HG03139 (cell line): ENCODE measurements around the gene C1QTNF2.

Experiments used
- ATAC-seq: cut with Tn5 transposase; IDR thresholded peaks from one replicate; pipeline ENCODE4 v1.9.1; 2021; ENCODE audit not compliant: unreplicated experiment

The C1QTNF2 gene

DNA sequence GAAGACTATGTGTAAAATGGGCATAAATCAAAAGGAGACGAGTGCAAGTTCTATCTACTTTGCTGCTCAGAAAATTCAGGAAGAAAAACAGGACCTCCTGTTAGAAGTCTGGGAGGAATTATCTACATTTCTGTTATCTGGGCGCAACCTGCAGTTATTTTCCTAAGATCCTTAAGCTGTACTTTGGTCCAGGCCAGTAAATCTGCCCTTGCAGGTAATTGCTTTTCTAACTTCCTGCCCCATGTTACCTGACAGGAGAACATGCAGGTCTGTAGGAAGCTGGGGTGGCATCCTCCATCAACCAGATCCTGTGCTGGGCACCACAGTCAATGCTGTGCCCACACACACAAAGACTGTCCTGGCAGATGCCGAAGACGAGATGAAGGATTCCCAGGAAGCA is 63.7 kb downstream of the C1QTNF2 start:
- ATAC-seq = no peak

DNA sequence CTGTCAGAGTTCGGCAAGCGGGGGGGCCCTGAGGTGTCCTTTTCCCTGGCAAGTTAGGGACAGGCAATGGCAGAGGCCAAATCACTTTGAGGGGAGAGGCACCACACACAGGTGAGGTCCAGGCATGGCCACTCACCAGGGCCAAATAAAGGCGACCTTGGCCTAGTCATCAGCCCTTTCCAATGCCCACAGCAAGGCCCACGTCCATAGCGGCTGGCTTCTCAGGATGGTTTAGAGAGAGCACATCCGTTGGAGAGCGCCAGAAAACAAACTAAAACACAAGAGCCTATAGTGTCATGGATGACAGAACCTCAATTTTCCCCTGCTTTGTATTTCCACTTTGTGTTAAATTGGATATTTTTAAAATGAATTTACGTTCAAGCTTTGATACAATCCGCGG is 65.1 kb downstream of the C1QTNF2 start:
- no peak for ATAC-seq

GRCh38 chr5:160303690-160304089 is 66.7 kb downstream of the C1QTNF2 start:
- no peak for ATAC-seq

DNA sequence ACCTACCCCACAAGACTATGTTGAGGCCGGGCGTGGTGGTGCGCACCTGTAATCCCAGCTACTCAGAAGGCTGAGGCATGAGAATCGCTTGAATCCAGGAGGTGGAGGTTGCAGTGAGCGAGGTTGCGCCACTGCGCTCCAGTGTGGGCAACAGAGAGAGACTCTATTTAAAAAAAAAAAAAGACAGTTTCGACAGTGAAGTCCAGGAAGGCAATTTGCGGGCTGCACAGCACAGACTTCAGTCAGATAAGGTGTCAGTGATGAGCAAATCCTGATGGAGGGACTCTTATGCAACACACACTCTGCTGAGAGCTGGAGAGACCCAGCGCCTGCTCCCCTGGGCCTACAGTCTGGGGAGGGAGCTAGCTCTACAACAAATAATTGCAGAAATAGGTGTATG is 72.2 kb downstream of the C1QTNF2 start:
- ATAC-seq = no peak

GRCh38 chr5:160297776-160298175 is 72.7 kb downstream of the C1QTNF2 start:
- ATAC-seq = no peak
